Activated CD4-positive, CD25-positive, alpha-beta regulatory T cell (primary cell): Measurements from ENCODE around the gene SGMS1.
"Not testable (repeated sequence)": the region's sequence is repeated elsewhere in the genome, so short reads cannot be mapped to it uniquely, and the experiment has no call there.

Experiments used
- DNase-seq, 4 experiments: peaks; one replicate each; lab custom pipeline; 2025; lab: John Stamatoyannopoulos, UW

The SGMS1 gene

DNA sequence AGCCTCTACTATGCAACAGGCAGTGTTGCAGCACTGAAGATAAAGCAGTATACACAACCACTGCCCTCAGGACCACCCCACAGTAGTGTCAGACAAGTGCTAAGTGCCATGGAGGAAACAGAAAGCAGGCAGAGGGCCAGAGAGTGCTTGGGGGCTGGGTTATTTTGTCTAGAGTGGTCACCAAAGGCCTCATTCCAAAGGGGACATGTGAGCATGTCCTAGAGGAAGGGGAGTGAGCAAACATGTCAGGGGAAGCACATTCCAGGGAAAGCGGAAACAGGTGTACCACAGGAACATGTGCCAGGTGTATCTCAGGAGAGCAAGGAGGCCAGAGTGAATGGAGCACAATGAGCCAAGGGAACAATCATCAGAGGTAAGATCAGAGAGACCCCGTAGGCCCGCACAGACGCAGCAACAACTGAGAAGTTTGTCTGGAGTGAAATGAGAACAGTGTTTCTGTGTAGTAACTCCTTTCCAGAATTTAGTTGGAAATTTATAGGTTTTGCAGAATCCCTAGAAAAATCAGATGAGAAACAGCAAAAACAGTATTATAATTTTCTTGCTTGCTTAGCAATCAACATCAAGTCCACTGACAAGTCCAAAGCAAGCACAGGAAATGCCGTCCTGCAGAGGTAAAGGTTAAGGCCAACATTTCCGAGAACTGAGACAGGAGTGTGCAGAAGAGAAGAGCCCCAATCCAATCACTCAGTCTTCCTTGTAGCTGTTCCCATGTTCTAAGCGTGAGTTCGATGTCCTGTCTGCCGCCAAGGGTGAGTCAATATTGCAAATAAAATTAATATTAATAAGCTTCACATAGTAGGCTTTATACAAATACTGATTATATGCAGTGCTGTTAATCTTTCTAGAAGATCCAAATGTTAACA is 67.3 kb downstream of the SGMS1 start:
- DNase-seq, result no peak

DNA sequence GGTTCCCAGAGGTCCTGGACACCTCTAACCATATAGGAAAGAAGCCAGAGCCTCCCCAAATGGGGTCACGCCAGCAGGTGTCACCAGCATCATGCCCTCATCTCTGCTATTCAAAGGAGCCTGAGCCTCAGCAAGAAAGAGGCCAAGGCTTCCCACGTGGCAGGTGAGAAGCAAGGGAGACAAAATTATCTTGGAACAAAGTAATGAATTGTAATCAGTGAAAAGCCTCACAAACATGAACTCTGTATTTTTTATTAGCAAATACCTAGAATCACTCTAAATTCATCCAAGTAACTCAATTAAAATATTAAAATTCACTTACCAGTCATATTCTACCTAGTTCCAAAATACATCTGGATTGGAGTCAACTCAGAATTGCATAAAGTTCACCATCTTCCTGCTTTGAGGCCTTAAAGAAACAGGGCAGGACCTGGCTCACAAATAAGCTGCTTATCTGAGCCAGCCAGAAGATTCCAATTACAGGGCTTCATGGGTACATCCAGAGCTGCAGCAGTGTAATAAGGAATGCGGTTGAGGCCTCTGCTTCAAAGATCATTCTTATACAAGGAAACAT is 68.7 kb downstream of the SGMS1 start:
- DNase-seq, result no peak

DNA sequence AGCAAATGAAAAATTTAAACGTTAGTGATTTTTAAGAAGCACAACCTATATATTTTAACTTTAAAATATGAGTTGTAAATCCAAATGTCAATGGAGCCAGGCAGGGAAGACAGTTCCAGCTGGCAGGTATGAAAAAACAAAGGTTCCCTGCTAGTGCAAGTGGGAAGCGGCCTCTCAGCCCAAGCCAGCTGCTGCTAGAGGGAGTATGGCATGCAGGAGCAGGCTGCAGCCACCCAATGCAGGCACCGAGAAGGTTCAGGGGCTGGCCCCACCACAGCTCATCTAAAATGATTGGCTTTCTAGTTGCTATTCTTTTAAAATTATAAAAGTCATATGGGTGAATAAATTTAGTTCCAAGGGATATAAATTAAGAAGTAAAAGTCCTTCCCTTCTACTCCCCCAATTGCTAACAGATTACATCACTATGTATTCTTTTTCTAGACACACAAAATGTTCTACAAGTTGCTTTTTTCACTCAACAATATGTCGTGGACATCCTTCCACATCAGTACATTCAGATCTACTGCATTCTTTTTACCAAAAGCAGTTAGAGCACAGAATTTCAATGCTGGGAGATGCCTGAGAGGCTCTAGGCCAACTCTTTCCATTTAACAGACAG is 69.3 kb downstream of the SGMS1 start:
- DNase-seq, result no peak

DNA sequence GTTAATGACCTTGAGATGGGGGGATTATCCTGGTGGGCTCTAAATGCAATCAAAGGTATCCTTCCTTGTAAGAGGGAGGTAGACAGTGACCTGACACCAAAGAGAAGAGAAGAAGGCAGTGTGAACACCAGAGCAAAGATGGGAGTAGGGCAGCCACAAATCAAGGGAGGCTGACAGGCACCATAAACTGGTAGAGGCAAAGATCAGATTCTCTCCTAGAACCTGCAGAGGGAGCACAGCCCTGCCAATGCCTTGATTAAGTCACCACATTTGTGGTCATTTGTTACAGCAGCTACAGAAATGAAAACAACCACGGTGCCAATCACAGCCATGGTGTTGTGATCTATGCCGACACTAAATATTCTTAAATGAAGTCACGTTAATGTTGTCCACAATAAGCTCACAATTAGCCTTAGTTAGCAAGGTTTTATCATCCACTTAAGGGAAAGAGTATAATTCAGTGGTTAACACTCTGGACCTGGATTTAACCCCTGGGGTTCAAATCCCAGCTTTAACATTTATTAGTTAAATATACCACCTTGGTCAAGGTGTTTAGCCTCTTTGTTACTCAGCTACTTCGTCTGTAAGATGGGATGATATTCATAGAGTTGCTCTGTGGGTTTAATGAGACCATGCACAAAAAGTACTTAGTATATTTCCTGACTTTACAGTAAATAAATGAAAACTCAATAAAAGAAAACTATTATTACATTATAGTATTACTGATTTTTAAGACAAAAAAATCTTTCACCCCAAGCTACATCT is 70.8 kb downstream of the SGMS1 start:
- DNase-seq, result peak in 1 of 4 experiments; percentile 11

DNA sequence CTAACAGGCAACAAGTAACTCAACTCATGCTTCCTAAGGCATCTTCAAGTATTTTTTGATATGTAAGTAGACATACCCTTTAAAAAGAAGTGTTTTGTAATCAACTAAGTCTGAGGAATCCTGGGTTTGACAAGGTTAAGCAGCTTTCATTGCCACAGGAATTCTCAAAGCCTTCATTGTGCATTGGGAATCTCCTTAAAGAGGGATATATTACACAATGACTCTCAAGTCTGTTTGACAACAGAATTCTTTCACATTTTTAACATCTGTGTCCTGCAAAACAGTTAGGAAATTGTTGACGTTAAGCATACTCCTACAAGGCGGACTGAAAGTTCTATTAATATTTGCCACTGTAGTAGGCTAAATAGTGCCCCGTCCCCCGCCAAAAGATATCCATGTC is 71.4 kb downstream of the SGMS1 start:
- no peak for DNase-seq

DNA sequence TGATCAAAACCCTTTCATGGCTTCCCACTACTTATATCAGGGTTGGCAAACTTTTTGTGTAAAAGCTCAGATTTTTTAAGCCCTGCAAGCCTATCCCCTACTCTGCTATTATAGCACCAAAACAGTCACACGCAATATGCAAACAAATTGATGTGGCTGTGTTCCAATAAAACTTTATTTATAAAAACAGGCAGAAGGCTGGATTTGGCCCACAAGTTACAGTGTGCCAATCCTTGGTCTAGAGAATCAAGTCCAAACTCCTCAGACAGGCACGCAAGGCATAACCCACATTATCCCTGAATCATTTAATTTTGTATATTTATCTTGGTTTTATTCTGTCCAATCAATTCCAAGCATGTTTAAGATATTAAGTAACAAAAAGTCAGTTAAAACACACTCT is 71.9 kb downstream of the SGMS1 start:
- no peak for DNase-seq

DNA sequence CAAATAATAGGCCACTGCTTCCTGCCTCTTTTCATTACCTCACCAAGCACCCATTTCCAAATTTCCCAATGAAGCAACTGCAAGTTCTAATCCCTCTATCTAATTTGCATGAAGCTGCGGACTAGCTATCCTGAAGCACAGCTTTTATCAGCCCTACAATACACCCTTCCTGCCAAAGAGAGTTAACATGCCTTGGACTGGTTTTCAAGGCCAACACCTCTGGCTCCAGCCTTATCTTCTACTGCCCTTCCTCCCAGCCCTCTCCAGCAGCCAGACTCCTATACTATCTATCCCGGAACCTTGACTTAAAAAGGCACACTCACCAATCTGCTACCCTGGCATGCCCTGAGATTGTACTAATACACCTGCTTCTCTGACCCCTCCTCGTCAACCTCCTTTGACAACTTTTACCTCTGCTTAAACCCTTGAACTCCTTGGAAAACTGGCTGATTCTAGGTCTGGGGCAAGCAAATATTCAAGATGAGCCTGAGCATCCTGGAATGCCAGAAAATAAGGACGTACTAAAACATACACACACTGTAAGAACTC is 73.4 kb downstream of the SGMS1 start:
- no peak for DNase-seq

DNA sequence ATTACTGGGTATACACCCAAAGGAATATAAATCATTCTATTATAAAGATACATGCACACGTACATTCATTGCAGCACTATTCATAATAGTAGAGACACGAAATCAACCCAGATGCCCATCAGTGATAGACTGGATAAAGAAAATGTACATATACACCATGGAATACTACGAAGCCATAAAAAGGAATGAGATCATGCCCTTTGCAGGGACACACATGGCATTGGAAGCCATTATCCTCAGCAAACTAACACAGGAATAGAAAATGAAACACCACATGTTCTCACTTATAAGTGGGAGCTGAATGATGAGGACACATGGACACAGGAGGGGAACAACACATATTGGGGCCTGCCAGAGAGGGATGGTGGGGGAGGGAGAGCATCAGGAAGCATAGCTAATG is 74.6 kb downstream of the SGMS1 start:
- not testable (repeated sequence) for DNase-seq

DNA sequence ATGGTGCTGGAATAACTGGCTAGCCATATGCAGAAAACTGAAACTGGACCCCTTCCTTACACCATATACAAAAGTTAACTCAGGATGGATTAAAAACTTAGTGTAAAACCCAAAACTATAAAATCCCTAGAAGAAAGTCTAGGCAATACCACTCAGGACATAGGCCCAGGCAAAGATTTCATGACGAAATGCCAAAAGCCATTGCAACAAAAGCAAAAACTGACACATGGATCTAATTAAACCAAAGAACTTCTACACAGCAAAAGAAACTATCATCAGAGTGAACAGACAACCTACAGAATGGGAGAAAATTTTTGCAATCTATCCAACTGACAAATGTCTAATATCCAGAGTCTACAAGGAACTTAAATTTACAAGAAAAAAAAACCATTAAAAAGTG is 75.3 kb downstream of the SGMS1 start:
- DNase-seq, result not testable (repeated sequence)

DNA sequence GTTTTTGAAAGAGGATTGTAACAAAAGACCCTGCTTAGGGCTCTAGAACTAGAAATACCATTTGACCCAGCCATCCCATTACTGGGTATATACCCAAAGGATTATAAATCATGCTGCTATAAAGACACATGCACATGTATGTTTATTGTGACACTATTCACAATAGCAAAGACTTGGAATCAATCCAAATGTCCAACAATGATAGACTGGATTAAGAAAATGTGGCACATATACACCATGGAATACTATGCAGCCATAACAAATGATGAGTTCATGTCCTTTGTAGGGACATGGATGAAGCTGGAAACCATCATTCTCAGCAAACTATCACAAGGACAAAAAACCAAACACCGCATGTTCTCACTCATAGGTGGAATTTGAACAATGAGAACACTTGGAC is 77.5 kb downstream of the SGMS1 start:
- DNase-seq, result not testable (repeated sequence)

DNA sequence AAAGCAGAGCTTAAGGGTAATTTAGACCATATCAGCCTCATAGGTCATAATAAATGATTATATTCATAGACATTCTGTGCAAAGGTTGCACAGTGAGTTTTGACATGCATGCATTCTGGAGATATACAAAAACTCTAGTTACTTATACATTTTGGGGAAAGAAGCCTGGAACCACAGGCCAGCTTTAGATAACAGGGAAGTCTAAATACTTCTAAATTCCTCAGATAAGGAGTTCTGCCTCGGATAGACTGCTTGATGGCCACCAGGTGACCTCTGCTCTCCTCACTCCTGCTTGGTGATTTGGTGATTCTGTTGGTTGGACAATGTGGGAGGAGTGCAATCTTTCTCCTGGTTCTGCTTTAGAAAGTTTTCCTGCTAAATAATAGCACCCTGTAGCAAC is 77.9 kb downstream of the SGMS1 start:
- DNase-seq, result no peak

DNA sequence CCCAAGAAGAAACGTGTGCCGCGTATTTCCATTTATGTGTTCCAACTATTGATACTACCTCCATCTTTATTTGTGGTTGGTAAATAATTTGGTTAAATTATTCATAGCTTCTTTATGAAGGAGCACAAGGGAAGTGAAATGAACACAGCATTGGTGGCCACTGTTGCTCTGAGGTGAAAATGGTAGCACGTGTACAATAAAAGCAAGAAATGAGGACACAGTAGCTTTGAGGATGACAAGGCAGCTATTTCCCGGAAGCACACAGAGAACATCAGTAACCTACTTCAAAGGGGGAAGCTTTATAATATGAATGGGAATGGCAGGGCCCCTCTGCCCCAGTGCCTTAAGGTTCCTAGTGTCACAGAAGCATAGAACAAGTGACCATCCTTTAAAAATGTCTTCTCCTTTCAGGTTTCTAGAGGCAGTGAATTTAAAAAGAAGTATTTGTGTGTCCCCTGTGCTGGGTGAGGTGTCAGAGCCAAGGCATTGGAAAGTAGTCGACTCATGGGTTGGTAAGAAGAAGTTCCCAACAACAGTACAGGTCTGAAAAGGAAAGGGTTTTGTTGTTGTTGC is 78.8 kb downstream of the SGMS1 start:
- DNase-seq, result no peak

DNA sequence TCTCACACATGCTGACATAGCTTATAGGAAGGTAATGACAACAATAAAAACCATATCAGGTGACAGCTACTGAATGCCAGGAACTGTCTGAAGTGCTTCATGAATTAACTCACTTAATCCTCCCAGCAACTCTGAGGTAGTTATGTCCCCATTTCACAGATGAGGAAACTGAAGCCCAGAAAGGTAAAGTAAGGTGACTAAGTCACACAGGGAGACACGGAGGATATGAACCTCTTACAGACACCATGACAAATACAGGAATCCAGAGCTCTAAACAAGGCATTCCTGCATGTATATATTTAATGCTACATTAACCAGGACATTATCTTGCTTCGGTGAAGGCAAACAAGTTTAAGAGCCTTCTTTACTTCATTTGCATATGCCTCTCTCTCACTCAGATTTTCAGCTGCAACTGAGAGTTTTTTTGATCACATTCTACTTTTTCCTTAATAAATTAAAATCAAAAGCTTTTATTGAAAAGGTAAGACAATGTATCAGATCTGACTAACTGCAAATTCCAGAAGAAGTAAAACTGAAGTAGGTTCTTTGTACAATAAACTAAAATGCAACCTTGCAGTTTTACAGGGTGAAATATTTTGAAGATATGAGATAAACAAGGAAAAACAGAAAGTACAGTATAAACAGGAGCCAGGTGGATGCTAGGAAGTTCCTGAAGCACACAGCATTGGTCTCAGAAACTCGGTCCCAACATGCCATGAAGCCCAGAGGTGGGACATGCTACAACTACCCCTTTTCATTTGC is 79.5 kb downstream of the SGMS1 start:
- no peak for DNase-seq

DNA sequence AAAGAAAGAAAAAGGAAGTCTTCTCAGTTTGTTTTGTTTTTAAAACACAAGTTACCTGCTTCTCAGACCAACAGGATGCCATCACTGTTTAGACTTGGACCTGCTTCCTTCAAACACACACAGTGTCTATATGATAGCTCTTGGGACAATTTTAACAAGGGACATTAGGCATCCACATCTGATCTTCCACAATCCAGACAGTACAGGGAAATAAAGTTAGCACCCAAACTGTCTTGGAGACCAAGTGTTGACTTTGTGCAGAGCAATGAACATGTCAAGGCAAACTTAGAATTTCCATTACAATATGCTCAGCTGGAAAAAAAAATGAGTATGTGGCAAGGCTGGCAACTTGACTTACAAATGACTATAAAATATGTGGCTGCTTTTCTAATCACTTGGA is 80.9 kb downstream of the SGMS1 start:
- no peak for DNase-seq

DNA sequence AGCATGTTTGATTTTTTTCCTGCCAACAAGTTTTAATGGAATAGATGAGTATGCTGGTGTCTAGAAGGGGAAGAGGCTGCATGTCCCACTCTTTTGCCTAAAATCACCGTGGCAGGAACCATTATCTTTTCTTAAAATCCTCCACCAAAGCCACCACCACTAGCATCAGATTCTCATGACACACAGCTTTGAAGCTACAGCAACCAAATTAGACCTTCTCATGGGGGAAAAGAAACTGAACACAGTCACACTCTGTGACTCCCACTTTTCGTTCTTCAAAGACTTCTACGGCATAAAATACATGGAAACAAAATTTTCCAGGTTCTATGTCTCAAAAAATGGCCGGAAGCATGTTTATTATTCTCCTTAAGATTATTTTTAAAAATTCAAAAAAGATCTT is 81.8 kb downstream of the SGMS1 start:
- no peak for DNase-seq

DNA sequence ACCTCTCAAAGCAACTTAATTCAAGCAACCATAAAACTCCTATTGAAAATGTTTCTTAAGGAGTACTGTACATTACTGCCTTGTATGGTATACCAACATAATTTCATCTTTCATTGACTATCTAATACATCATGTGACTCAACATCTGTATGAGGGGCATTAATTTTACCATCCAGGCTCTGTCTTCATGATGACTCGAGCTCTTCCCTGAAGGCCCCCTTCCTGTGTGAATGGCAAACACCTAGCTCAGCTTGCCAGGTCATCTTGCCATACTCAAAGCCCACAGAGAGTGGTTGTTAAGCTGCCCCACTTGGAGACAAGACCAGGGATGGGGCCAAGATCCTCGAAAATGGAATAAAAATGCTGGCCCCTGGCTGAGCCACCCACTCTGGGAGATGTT is 82.4 kb downstream of the SGMS1 start:
- DNase-seq, result no peak

DNA sequence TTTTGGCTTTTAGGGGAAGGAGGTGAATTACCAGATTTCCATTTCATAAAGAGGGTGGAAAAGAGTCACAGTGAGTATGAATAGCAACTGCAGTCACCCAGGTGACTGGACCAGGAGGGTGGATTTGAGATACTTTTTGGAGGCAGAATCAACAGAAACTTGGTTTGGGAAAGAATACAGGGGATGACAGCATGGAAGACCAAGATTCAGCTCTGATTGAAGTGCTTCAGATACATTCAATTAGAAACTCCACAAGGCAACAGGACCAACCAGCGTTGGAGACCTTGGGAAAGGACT is 83.0 kb downstream of the SGMS1 start:
- DNase-seq, result no peak

DNA sequence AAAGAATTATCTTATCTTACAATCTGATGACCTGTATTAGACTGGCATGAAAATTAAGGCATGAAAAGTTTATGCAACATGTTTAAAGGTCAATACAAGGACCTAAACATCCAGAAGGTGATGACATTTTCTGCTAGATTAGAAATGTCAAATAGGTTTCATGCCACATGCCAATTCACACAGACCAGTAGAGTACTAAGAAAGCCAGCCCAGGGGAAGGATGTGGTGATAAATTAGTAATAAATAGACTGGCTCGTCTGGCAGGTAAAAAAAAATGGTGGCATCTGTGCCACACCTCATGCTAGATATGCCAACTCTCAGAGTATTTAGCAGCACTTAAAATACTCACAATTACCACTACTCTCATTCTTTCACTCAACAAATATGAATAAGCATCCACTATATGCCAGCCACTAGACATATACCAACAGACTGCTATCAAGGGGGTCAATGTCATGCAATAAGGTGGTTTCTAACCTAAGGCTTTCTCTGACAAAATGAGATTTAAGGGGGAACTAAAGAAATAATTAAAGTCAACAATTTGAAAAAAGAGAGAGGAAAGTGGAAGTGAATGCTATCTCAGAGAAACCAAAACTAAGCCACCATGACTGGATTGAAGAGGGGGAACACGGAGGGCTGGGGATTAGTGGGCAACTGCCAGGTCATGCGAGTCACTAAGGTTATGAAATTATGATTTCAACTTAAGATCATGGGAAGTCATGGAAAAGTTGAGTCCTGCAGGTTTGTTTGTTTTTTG is 83.5 kb downstream of the SGMS1 start:
- DNase-seq, result no peak

DNA sequence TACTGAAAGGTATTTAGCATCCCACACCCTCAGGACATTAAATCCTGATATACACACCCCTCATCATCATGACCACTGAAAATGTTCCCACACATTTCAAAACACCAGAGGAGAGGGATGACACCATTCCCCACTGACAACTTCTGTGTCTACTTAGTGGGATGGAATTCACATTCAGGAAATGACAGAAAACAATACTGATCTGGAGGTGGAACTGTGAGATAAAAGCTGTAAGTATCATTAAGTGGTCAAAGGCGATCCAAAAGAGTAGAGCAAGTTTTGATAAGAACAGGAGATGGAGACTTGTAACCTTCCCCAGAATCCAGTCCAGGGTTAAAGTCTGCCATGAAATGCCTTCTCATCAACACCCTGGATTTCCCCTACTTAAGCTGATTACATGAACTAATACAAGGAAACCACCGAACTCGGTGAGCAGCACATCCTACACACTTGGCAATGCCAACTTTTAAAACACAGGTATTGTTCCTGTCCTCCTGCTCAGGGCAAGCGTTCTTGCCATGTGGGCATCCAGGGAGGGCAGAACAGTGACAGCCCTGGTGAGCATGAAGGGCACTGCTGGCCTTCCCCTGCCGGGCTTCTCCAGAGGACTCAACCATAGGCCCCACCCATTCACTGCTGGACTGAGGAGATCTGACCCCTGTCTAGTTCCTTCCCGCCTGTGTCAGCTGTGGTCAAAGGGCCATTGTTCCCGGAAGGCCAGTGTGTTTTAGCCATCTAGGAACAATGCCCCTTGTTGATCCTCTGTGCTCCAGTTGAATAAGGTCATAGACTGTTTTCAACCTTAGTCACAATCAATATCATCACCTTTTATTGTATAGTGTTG is 85.0 kb downstream of the SGMS1 start:
- no peak for DNase-seq
